ENCODE results near the gene GUCY1A1.

DNA sequence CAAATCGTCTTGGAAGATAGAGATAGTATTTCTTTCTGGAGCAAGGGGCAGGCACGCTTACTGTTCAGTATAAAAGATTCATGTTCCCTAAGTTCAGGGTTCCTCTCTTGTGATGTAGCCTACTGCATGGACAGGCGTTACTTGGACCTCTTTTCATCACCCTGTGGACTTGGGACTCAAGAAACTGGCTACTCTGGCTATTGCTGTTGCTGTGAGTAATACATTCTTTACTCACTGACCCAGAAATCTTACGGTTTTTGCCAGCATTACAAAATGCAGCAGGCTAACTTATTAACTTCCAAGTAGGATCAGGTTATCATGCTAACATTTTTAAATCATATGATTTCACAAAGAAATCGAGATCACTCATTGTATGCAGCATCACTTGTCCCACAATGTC, 79.3 kb downstream of the GUCY1A1 start:
- TF ChIP-seq POLR2A (IDR thresholded peaks at IDR 0.05; ENCODE audit: low read length) (no peak), GATA1 (IDR thresholded peaks at IDR 0.05; ENCODE audit: low read depth, low read length) (no peak)
